ENCODE measurements around the gene TUBA3D. TPM values are rescaled to one million over a fixed set of nuclear protein-coding genes. Genes with fewer than 3 reads are reported as not detected.
"Not testable (repeated sequence)": the region's sequence is repeated elsewhere in the genome, so short reads cannot be mapped to it uniquely, and the experiment has no call there.

TUBA3D gene
- total and polyA plus RNA-seq, 2 donors (not counting 1 experiment from before 2014, with no cell fraction given): not detected

GRCh38 chr2:131504082-131504750 lies 28.3 kb downstream of the TUBA3D start:
- H3K4me1 ChIP-seq (ENCODE audit: control insufficient read depth, extremely low read depth, insufficient read depth, low read length); H3K27ac ChIP-seq (ENCODE audit: insufficient read depth, low read length); H3K79me2 ChIP-seq (ENCODE audit: control insufficient read depth, insufficient read depth, low read length); H3K9ac ChIP-seq (ENCODE audit: insufficient read depth, low read length); H3K9me3 ChIP-seq (ENCODE audit: control insufficient read depth, insufficient read depth, low read depth, low read length); H4K20me1 ChIP-seq (ENCODE audit: control insufficient read depth, extremely low read depth, insufficient read depth, low read length); H3K4me3 ChIP-seq (replicated peaks in 1 of 4; ENCODE audit: control extremely low read depth in 1 of 4, insufficient read depth in 1 of 4, low read depth in 3 of 4, low read length in 4 of 4); H3K36me3 ChIP-seq (ENCODE audit: control insufficient read depth, insufficient read depth, low read length); H3K4me2 ChIP-seq (ENCODE audit: extremely low read depth, insufficient read depth, low read length); H2AFZ ChIP-seq (ENCODE audit: low read length); H3K27me3 ChIP-seq (ENCODE audit: control insufficient read depth, insufficient read depth, low read length): not testable (repeated sequence)
- peak in 1 of 2 donors; percentile 26 for DNase-seq (ENCODE audit: low read depth in 2 of 2)

DNA sequence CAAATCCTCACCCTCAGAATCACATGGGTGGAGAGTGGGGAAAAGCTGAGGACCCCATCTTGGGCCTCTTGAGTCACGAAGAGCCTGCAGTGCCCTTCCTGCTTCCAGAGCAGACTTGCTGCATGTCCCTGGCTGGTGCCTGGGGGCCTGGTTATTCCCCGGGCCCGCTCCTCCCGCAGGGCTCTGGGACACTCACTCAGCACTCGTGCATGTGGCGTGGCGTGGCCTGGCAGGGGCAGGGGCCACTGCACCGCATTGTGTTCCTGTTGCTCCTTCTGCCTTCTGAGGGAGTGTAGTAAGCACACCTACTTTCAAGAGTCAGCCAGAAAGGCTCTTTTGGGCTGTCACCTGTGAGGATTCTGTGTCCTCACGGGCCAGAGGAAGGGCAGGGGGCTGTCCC lies 33.7 kb downstream of the TUBA3D start:
- Histone ChIP-seq H3K9ac (ENCODE audit: insufficient read depth, low read length) (no peak overlapping the region), H3K4me3 (replicated peaks in 1 of 4; ENCODE audit: control extremely low read depth in 1 of 4, insufficient read depth in 1 of 4, low read depth in 3 of 4, low read length in 4 of 4) (no peak overlapping the region), H3K27me3 (ENCODE audit: control insufficient read depth, insufficient read depth, low read length) (no peaks in the 10 kb centered on the region), H3K9me3 (ENCODE audit: control insufficient read depth, insufficient read depth, low read depth, low read length) (no peaks in the 10 kb centered on the region), H4K20me1 (ENCODE audit: control insufficient read depth, extremely low read depth, insufficient read depth, low read length) (no peaks in the 10 kb centered on the region), H2AFZ (ENCODE audit: low read length) (no peak overlapping the region), H3K4me1 (ENCODE audit: control insufficient read depth, extremely low read depth, insufficient read depth, low read length) (no peaks in the 10 kb centered on the region), H3K79me2 (ENCODE audit: control insufficient read depth, insufficient read depth, low read length) (no peaks in the 10 kb centered on the region), H3K36me3 (ENCODE audit: control insufficient read depth, insufficient read depth, low read length) (peaks cover 2% of the 10 kb centered on the region), H3K27ac (ENCODE audit: insufficient read depth, low read length) (no peak overlapping the region), H3K4me2 (ENCODE audit: extremely low read depth, insufficient read depth, low read length) (no peak overlapping the region)
- no peak for DNase-seq (ENCODE audit: low read depth in 2 of 2)
- TF ChIP-seq EZH2 (IDR thresholded peaks at IDR 0.05; ENCODE audit: low read length, missing control alignments): no peak

- TF ChIP-seq, protein P1, sequence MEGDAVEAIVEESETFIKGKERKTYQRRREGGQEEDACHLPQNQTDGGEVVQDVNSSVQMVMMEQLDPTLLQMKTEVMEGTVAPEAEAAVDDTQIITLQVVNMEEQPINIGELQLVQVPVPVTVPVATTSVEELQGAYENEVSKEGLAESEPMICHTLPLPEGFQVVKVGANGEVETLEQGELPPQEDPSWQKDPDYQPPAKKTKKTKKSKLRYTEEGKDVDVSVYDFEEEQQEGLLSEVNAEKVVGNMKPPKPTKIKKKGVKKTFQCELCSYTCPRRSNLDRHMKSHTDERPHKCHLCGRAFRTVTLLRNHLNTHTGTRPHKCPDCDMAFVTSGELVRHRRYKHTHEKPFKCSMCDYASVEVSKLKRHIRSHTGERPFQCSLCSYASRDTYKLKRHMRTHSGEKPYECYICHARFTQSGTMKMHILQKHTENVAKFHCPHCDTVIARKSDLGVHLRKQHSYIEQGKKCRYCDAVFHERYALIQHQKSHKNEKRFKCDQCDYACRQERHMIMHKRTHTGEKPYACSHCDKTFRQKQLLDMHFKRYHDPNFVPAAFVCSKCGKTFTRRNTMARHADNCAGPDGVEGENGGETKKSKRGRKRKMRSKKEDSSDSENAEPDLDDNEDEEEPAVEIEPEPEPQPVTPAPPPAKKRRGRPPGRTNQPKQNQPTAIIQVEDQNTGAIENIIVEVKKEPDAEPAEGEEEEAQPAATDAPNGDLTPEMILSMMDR (conservative IDR thresholded peaks at IDR 0.05 in 1 of 2, IDR thresholded peaks at IDR 0.05 in 1 of 2; ENCODE audit: low read depth in 1 of 2, low read length in 2 of 2): peak in 1 of 2 donors; percentile 17
- DNase-seq (ENCODE audit: low read depth in 2 of 2): peak; percentile 49 to 80
- H3K36me3 ChIP-seq (ENCODE audit: control insufficient read depth, insufficient read depth, low read length); H3K4me2 ChIP-seq (ENCODE audit: extremely low read depth, insufficient read depth, low read length); H3K9ac ChIP-seq (ENCODE audit: insufficient read depth, low read length); H4K20me1 ChIP-seq (ENCODE audit: control insufficient read depth, extremely low read depth, insufficient read depth, low read length); H3K27ac ChIP-seq (ENCODE audit: insufficient read depth, low read length); H3K27me3 ChIP-seq (ENCODE audit: control insufficient read depth, insufficient read depth, low read length); H3K4me1 ChIP-seq (ENCODE audit: control insufficient read depth, extremely low read depth, insufficient read depth, low read length); H3K9me3 ChIP-seq (ENCODE audit: control insufficient read depth, insufficient read depth, low read depth, low read length); H3K79me2 ChIP-seq (ENCODE audit: control insufficient read depth, insufficient read depth, low read length); H2AFZ ChIP-seq (ENCODE audit: low read length); H3K4me3 ChIP-seq (replicated peaks in 1 of 4; ENCODE audit: control extremely low read depth in 1 of 4, insufficient read depth in 1 of 4, low read depth in 3 of 4, low read length in 4 of 4): not testable (repeated sequence)
Observed at GRCh38 chr2:131511291-131511968, 35.5 kb downstream of the TUBA3D start.

DNA sequence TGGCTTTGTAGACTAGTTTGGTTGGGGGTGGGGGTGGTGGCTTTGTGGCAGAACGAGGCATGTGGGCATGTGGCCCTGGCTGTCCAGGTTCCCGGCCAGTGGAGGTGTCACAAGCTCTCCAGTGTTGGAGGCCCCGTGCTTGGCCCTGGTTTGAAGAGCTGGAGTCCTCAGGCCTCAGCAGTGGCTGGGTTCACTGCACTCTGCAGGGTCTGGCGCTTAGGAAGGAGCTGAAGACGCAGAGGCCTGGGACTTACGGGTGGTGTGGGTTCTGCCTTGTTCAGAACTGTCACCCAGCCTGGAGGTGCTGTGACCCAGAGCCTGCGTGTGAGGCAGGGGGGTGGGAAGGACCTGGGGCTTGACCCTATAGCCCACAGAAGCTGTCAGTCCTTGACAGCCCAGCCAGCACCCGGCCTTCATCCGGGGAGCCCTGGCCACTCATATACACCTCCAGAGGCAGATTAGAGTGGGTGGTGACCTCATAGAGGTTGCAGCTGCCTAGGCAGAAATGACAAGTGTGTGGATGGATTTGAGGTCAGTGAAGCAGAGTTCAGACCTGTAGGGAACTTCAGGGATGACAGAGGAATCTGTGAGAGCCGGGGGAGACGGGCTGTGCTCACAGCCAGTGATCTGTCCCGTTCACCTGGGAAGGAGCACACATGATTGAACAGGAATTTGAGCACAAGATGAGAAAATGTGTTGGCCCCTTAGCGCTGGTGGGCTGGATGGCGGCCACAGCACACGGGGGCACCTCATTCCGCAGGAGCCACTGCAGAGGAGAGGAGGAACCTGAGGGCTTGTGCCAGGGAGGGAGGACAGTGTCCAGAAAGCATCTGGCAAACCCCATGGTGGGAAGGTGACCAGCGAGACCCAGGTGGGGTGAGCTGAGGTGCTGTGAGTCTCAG lies 36.3 kb downstream of the TUBA3D start:
- H3K27me3 ChIP-seq (ENCODE audit: control insufficient read depth, insufficient read depth, low read length); H3K79me2 ChIP-seq (ENCODE audit: control insufficient read depth, insufficient read depth, low read length); H3K4me2 ChIP-seq (ENCODE audit: extremely low read depth, insufficient read depth, low read length); H3K36me3 ChIP-seq (ENCODE audit: control insufficient read depth, insufficient read depth, low read length); H3K4me3 ChIP-seq (replicated peaks in 1 of 4; ENCODE audit: control extremely low read depth in 1 of 4, insufficient read depth in 1 of 4, low read depth in 3 of 4, low read length in 4 of 4); H4K20me1 ChIP-seq (ENCODE audit: control insufficient read depth, extremely low read depth, insufficient read depth, low read length); H3K9ac ChIP-seq (ENCODE audit: insufficient read depth, low read length); DNase-seq (ENCODE audit: low read depth in 2 of 2); H3K4me1 ChIP-seq (ENCODE audit: control insufficient read depth, extremely low read depth, insufficient read depth, low read length); H3K27ac ChIP-seq (ENCODE audit: insufficient read depth, low read length); H2AFZ ChIP-seq (ENCODE audit: low read length); H3K9me3 ChIP-seq (ENCODE audit: control insufficient read depth, insufficient read depth, low read depth, low read length): not testable (repeated sequence)

DNA sequence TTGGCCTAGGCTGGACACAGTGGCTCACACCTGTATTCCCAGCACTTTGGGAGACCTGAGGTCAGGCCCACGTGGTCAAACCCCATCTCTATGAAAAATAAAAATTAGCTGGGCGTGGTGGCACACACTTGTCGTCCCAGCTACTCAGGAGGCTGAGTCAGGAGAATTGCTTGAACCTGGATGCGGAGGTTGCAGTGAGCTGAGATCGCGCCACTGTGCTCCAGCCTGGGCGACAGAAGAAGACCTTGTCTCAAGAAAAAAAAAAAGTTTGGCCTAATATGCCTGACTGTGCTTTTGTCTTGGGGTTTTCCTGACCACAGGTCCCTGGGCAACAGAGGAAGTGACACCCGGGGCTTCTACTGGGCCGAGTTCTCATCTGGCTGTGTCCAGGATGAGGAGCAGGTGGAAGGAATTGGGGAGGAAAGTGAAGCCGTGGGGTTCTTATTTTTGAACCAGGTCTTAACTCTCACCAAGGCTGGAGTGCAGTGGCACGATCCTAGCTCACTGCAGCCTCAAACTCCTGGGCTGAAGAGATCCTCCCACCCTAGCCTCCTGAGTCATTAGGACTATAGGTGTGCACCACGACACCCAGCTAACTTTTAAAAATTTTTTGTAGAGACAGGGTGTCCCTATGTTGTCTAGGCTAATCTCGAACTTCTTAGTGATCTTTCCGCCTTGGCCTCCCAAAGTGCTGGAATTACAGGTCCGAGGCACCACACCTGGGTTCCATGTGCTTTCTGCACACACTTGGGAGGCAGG lies 38.7 kb downstream of the TUBA3D start:
- H3K36me3 ChIP-seq (ENCODE audit: control insufficient read depth, insufficient read depth, low read length); H3K4me1 ChIP-seq (ENCODE audit: control insufficient read depth, extremely low read depth, insufficient read depth, low read length); H3K27ac ChIP-seq (ENCODE audit: insufficient read depth, low read length); H3K27me3 ChIP-seq (ENCODE audit: control insufficient read depth, insufficient read depth, low read length); H2AFZ ChIP-seq (ENCODE audit: low read length); H3K9ac ChIP-seq (ENCODE audit: insufficient read depth, low read length); H3K4me2 ChIP-seq (ENCODE audit: extremely low read depth, insufficient read depth, low read length); H3K9me3 ChIP-seq (ENCODE audit: control insufficient read depth, insufficient read depth, low read depth, low read length); H4K20me1 ChIP-seq (ENCODE audit: control insufficient read depth, extremely low read depth, insufficient read depth, low read length); H3K4me3 ChIP-seq (replicated peaks in 1 of 4; ENCODE audit: control extremely low read depth in 1 of 4, insufficient read depth in 1 of 4, low read depth in 3 of 4, low read length in 4 of 4); DNase-seq (ENCODE audit: low read depth in 2 of 2); H3K79me2 ChIP-seq (ENCODE audit: control insufficient read depth, insufficient read depth, low read length): not testable (repeated sequence)

Measured in fibroblast of lung (primary cell).